ENCODE data around the gene FCN1.

DNA sequence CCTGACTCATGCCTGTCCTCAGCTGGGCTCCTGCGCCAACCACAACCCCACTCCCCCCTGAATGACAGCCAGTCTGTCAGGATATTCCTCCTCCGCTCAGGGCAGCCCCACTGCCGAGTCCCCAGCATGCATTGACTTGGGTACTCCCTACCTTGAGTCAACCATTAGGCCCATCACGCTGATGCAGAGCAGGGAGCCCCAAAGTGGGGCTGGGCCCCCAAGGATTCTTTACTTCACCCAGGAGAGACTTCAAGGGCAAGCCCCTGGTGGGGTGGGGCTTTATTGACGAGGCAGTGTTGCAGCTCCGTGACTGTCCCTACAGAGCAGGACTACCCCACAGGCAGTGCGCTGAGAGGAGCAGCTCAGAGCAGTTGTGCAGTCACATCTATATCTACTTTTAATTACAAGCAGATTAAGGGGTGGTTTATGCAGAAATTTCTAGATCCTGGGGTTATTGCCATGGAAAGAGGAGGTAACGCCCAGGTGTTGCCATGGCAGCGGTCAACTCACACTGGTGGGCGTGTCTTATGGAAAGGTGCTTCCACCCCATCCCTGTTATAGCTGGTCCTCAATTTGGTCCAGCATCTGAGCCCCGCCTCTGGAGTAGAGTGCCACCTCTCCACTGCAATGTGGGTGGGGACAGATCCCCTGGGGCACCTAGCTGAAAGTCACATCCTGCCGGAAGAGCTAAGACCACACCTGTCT is 32.1 kb upstream of the FCN1 start:
- TF ChIP-seq, protein P1, sequence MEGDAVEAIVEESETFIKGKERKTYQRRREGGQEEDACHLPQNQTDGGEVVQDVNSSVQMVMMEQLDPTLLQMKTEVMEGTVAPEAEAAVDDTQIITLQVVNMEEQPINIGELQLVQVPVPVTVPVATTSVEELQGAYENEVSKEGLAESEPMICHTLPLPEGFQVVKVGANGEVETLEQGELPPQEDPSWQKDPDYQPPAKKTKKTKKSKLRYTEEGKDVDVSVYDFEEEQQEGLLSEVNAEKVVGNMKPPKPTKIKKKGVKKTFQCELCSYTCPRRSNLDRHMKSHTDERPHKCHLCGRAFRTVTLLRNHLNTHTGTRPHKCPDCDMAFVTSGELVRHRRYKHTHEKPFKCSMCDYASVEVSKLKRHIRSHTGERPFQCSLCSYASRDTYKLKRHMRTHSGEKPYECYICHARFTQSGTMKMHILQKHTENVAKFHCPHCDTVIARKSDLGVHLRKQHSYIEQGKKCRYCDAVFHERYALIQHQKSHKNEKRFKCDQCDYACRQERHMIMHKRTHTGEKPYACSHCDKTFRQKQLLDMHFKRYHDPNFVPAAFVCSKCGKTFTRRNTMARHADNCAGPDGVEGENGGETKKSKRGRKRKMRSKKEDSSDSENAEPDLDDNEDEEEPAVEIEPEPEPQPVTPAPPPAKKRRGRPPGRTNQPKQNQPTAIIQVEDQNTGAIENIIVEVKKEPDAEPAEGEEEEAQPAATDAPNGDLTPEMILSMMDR (conservative IDR thresholded peaks at IDR 0.05 in 1 of 2, IDR thresholded peaks at IDR 0.05 in 1 of 2; ENCODE audit: low read depth in 1 of 2, low read length in 2 of 2) = no peak
- TF ChIP-seq EZH2 (IDR thresholded peaks at IDR 0.05; ENCODE audit: low read length, missing control alignments) = no peak

Measured in fibroblast of lung (primary cell).